COLO668 (cell line): ENCODE results near the gene VIT.

Experiments used
- DNase-seq: peaks from one replicate; lab custom pipeline; 2025; ENCODE audit not compliant: unreplicated experiment; lab: John Stamatoyannopoulos, UW

VIT gene

DNA sequence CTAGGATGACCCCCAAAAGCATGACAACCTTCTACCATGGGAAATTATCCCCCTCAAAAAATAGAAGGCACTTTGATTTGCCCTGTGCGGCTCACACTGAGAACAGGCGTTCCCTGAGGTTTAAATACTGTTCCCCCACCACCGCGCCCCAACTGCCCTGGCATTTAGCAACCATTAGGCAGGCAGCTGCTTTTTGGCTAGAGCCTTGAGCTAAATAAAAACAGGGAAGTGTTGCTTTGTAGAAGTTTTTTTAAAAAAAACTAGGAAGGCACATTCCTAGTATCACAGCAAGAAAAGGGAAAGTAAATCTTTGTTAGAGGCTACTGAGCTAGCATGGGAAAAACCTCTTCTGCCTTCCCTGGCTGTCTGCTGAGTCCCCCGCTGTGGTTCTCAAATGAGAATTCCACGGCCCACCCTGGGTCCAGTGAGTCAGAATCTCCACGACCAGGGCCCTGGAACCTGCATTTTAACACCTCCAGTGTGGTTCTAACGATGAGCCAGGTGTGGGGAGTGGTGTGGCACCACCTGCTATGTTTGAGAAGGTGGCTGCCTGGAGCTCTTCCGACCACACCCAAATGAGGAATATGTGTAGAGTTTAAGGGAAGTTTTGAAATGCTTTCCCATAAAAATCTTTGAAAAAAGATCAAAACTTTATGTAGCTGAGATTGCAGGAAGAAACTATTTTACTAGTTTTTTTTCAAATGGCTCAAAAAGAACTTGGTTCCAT, 66.4 kb downstream of the VIT start:
- no peak for DNase-seq

DNA sequence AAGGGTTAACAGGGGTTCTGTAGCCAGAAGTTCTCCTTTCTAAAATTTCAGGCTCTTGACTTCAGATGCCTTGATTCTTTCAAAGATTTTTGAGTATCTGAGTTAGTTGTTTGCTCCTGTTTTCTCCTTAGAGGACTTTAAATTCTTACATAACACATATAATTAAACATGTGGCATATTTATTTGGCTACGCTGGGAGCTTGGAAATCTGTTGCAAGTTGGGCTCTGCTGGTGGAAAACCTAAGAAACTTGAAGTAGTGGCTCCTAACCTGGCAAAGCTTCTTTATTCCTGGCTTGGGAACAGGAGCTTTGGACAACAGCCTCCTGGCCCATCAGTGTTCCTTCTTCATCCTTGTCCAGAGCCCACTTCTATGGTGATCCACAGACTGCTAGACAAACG, 72.6 kb downstream of the VIT start:
- no peak for DNase-seq

DNA sequence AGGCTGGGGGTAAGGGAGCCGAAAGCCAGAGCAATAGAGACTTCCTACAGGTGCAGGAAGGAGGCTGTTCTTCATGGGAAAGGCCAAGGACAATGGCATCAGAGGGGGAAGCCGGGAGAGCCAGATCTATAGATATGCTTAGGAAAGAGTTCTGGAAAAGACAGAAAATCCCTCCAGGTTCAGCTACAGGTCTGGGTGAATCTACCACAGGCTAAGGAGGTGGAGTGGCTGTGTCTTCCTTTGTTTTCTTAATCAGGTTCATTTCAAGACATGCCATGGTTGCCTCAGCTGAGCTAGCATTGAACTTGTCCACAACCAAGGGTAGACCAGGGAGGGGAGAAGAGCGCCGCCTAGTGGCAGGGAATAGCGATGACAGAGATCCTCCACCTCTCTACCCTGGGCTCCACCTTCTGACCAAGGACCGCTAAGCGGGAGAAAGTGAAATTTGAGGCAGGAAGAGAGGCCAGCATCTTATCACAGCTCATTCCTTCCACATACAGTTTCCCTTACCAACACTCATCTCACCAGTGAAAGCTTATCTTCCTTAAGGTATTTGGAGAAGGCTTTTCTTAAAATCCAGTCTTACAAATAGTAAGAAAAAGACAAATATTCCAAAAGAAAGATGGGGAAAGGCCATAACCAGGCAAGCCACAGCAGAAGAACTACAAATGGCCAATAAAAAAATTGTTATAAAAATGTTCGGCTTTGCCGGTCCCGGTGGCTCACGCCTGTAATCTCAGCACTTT, 74.2 kb downstream of the VIT start:
- DNase-seq, result peak; percentile 34

DNA sequence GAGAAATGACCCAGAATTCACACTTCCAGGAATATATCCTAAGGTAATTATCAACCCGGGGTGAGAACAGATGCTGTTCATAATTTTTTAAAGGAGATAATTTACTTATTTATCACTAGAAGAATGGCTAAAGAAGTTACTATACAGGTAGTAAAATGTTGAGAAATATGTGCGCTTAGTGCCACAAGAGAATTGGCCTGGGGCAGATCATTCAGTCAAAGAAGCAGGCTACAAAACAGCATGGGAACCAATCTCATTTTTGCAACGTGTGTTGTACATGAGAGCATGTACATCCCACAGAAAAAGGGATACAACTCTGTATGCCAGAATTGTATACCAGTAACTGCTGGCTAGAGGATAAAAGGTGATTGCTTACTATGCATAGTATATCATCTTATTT, 75.2 kb downstream of the VIT start:
- no peak for DNase-seq

DNA sequence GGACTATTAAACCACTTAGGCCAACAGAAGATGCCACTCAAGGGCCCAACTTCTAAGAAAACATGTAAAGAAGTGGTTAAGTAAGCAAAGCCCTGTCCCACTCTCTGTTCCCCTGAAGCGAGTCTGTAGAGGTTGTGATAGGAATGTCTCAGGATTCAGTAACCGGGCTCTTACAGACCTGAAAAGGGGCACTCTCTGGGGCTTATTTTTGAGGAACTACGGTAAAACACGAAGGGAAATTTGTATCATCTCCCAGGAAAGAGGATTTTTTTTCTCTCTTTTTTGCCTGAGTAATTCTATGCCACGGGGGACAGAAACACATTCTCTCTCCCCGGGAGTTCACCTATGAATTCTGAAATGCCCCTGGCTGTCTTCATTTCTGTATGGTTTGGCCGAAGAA, 77.4 kb downstream of the VIT start:
- DNase-seq, result no peak

DNA sequence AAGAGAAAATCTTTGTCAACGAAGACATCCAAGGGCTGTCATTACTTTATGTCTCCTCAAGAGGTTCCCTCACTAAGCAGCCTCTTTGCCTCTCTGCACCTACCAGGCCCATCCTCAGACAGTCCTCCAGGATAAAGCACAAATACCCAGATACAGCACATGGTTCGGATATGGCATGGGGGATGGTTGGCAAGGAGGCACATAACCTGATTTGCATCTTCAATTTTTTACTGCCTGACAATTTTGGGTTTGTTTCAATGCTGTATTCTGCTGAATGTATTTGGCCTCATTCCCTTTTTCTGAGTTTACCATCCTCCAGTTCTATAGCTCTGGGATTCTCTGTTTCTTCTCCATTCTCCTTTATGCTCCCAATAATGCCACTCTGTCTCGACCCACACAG, 78.8 kb downstream of the VIT start:
- no peak for DNase-seq

DNA sequence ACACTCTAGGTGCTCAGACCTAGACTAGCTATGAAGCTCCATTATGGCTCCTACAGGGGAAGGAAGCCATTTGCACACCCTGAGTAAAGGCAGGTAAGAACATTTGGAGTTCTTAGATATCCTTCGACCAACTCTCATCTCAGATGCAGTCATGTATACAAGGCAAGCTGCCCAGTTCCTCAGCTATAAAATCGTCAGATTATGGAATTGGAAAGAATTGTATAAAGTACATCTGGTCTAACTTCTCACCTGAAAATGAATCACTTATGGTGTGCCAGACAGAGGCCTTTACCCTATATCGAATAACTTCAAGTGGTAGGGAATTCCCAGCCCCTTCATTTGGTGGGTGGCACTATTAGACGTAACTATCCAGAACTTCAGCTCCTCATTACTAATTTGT, 79.3 kb downstream of the VIT start:
- no peak for DNase-seq

DNA sequence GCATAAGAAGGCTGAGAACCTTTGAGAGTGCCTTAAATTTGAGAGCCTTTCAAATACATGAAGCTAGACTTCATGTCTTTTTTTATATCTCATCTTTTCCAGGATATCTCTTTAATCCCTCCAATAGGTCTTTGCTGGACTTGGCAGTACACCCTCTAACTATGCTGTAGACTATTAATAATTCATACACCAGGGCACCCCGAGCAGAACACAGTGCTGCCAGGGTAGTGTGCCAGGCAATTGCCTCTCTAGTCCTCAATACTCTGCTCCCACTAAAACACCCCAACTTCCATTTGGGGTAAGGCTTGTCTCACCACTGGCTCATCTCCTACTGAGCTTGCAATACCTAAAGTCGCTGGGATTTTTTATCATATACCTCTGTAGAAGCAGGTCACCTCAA, 80.8 kb downstream of the VIT start:
- no peak for DNase-seq

DNA sequence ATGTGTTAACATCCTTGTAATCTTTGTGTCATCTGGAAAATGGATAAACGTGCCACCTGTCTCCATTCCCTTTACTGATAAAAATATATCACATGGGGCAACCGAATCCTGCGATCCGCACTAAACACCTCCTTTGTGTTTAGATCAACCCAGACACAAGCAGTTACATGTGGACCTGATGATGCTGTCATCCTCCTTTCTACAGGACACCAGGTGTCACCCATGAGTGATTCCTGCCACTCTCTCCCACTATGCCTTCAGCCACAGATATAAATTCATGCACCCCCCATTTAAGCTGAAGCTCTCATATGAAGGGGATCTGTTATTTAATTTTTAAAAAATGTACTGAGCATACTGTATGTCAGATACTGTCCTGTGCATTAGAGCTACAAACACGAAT, 81.3 kb downstream of the VIT start:
- DNase-seq, result no peak

DNA sequence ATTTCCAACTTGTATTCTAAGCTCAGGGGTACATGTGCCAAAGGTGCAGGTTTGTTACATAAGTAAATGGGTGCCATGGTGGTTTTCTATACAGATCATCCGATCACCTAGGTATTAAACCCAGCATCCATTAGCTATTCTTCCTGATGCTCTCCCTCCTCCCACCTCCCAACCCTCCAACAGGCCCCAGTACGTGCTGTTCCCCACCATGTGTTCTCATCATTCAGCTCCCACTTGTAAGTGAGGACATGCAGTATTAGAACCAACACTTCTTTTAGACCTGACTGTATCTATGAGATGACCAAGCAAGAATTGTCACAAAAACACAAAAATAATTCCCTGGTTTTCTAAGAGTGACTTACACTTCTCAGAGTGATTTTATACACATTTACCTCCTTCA, 83.0 kb downstream of the VIT start:
- no peak for DNase-seq

DNA sequence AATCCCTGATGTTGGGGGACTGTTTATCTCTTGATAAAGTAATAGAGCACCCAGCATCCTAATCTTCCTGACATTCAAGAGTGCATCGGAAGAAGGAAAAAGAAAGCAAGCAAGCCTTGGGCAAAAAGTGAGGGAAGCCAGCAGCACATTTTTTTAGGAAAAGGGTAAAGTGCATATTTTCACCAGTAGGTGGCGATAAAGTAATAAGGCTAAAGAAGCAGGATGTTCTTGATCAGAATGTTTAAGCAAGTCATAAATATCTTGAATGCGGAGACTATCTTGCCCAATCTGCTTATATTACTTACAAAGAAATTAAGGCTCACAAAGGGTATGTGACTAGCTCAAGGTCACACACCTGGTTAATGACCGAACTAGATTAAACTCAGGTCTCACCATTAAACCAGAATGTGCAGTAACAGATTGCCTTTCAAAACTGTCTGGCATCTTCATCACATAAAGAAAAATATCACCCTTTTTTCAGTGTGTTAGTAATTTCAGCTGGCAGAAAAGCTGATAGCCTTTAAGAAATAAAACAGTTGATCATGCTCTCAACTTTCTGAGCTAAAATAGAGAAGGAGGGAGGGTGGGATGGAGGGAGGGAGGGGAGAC, 83.8 kb downstream of the VIT start:
- no peak for DNase-seq

DNA sequence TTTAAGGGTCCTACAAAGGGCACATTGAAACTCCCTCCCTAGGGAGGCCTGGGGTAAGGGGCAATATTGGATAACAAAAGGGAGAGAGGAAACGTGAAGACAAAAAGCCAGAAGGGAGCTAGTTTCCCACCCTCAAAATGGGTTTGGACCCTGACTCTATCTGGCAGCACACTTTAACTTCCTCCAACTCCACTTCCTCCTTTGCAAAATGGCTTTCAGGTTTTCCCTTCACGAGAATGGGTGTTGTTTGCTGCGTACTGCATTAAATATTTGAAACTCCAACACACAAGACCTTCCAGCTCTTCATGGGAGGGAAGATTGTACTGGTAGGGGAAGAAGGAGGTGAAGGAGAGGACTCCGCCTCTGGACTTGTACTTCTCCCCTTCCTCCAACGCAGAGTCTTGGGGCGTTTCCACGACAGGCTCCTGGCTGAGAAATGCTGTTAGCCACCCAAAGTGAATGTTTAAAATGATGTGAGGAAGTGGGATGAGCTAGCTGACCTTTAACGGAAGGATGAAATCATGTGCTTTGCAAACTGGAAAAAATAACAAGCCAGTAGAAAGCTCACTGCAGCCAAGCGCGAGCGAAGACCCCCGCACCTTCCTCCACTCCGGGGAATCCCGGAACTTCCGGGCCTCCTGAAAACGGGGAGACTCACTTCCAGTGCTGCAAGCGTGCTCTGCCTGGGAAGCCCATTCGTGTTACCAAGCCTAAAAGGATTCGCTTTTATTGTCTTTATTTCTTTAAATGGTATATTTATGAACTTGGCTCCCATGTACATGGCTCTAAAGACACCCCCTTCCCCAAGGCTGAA, 85.6 kb downstream of the VIT start:
- DNase-seq, result no peak

DNA sequence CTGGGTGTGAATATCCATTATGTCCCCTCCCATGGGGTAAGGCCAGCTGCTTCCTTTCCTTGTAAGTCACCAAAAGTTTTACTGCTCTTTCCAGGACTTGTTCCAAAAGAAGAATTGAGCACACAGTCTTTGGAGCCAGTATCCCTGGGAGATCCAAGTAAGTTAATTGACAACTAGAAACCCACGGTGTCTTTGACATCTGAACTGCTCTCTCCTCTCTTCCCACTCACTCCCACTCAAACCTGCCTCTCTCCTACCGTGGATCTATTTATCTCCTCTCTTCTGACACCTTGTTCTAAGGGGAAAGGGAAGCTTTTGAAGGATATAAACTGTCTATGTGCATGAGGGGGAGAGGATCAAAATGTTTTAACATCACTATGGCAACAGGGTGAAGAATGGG, 86.7 kb downstream of the VIT start:
- DNase-seq, result no peak

DNA sequence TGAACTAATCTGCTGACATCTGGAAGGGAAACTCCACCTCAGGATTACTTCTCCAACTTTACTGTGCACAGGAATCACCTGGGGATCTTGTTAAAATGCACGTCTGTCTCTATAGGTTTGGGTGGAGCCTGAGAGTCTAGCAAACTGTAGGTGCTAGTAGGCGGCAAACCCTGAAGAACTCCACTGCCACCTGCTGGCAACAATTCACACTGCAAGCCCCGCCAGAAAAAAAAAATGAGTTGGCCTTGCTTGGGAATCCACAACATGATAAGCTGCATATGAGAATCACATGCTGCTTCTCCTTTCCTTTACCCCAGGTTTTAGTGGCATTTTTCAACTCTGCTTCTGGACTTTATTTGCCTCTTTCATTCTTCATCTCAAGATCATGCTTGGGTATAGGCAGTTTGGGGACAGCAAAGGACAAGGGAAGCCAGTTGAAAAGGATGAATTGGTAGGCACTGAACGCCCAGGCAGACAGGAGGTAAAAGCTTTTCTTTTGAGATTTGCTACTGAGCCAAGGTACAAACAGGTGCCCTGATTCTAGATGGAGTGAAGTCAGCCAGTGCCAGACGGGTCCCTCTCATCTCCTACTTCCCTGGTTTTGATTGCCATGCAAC, 88.8 kb downstream of the VIT start:
- DNase-seq, result peak; percentile 48

DNA sequence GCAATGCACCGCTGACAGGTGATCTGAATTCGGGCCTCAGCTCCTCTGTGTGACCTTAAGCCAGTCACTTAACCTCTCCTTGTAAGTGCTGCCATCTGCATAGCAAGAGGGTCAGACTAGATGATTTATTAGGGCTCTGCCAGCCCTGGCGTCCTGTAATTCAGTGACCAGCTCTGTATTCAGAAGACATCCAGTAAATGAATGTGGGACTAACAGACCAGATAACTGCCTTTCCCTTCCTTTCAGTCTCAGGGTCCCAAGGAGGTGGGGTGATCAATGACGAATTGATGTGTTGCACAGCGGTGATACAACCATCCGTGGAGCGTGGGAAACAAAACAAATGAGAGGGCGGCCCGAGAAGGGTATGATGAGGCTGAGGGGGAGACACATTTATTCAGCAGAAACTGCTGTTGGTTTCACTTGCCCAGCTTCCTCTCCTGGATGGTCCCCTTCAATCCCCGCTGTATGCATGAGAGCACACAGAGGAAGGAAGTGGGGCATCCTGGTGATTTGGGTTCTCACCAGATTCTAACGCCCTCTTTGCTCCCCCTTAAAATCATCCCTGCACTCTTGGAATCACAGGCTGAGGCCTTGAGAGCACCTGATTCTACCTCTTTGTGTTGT, 92.8 kb downstream of the VIT start:
- DNase-seq, result no peak

DNA sequence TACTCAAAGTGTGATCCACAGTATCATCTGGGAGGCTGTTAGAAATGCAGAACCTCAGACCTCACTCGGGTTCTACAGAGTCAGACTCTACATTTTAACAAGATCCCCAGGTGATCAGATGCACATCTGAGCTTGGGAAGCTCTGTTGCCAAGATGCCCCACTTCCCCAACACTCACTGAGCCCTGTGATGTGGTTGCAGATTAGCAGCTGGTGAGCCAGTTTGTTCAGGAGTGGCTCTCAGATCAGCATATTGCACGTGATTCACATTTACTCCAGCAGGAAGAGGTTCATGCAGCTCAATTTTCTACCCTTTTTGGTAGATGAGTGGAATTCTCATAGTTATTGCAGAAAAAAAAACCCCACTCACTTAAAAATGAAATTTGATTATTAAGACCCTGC, 96.4 kb downstream of the VIT start:
- no peak for DNase-seq

DNA sequence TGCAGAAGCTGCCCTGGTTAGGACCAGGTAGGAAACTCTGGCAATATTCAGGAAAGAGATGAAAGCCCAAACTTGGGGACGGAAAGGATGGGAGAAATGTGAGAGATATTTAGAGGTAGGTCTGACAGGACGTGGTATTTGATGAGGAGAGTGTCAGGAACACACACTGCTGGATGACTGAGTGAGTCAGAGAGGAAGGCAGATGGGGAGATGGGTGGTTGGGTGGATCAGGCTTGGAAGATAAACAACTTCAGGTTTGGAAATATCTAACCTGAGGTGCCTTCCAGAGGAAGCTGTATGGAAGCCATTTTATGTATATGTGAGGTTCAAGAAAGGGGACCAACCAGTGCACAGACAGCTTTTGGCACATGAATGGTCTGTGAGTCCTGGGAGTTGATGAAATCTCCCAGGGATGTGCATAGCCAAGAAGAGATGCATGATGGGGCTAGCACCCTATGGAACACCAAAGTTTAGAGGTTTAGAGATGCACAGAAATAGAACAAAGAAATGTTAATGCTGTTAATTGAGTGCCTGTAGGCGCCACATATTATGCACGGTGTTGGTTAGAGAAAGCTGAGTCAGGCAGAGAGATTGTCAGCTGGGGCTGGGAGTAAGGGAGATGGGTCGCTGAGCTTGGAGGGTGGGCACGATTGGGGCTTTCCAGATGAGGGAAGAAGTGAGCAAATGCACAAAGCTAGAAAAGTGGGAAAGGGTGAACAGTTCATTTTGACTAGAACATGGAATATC, 101.0 kb downstream of the VIT start:
- DNase-seq, result no peak

DNA sequence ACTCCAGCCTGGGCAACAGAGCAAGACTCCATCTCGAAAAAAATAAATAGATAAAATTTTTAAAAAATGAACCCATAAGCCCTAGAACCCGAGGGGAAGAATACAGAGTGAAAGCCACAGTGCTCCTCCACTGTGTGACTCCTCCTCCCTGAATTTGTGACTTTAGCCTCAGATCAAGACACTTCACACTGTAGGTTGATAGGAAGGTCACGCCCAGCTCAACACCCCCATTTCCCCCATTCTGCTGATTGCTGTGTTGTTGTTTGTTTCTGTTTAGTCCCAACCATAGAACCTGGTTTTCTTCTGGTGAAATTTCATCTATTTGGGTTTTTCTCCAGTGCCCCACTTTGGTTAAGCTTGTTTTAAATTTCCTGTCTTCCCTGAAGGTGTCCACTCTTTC, 102.2 kb downstream of the VIT start:
- DNase-seq, result no peak

DNA sequence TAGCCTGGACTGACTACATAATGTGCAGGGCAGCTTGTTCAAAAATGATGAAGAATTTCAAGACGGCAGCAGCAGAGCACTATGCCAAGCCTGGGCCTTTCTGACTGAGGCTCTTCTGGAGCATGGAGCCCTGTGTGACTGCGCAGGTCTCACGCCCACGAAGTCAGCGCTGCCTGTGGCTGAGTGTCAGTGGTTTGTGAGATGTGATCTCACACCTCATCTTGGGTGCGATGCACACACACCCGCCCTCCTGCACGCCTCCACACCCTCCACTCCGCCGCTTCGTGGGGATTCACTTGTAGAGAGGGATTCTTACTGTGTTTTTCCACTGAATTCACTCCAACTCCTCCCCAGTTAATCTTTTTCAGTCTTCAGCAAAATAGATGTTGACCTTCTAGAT, 103.9 kb downstream of the VIT start:
- DNase-seq, result no peak

DNA sequence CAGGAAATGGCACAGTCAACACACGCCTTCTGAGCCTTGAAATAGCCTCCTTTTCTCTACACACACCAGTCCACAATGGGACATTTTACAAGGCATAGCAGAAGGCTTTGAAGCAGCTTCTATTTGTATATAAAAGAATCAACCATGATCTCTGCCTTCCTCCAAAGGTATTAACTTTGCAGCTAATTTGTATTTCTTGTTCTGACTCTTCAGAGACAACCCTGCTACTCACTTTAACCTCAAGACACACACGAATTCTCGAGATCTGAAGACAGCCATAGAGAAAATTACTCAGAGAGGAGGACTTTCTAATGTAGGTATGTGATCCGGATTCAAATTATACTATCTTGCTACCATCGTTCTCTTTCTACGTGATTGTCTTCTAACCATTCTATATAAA, 104.6 kb downstream of the VIT start:
- no peak for DNase-seq
